Measurements from ENCODE around the gene PANK4.

PANK4 gene

DNA sequence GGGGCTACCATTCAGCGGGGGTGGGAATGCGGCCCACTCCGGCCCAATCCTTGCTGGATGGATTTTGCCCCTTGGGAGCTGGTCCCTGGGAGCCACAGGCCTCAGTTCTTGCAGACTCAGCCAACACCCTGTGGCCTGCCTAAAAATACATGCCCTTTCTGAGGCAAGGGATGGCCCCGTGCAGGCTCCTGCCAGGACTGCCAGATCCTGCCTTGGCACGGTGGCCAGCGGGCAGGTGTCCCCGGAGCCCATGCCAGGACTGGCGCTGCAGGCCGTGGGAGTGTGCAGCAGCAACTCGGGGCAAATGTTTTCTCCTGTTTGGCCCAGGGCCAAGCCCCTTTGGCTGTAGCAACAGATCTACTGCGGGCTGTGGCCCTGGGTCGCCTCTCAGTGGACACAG, 1.6 kb upstream of the PANK4 start:
- DNase-seq, result no peak

DNA sequence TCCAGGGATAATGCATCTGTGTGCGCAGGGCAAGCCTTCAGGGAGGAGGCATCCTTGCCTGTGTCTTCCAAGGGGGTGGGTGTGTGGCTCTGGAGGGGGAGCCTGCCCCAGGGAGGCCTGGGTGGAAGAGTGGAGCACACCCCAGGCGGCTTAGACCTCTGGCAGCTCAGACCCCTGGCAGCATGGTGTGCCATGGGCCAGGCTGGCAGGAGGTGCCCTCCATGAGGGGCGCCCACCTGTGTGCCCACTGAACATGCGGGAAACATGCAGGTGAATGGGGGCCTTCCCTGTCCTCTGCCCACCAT, 1.1 kb upstream of the PANK4 start:
- no peak for DNase-seq

GRCh38 chr1:2526824-2527555, 594 bp upstream of the PANK4 start:
- peak; percentile 60 for DNase-seq

DNA sequence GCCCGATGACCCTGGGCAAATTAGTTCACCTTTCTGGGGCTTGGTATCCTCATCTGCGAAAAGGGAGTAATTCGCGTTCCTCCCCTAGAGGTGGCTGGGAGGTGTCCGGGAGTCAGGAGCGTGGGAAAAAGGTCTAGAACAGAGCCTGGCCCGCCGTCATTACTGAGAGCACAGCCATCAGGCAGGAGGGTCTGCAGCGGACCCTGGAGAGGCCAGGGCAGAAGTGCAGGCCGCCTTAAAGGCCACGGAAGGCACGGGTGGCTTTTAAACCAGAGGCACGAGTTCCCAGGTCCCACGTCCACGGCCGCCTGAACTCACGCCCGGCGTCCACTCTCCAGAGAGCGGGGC, 850 bp downstream of the PANK4 start:
- DNase-seq, result no peak

- DNase-seq, result no peak
These were observed 2.3 kb downstream of the PANK4 start for GRCh38 chr1:2523891-2524609.

DNA sequence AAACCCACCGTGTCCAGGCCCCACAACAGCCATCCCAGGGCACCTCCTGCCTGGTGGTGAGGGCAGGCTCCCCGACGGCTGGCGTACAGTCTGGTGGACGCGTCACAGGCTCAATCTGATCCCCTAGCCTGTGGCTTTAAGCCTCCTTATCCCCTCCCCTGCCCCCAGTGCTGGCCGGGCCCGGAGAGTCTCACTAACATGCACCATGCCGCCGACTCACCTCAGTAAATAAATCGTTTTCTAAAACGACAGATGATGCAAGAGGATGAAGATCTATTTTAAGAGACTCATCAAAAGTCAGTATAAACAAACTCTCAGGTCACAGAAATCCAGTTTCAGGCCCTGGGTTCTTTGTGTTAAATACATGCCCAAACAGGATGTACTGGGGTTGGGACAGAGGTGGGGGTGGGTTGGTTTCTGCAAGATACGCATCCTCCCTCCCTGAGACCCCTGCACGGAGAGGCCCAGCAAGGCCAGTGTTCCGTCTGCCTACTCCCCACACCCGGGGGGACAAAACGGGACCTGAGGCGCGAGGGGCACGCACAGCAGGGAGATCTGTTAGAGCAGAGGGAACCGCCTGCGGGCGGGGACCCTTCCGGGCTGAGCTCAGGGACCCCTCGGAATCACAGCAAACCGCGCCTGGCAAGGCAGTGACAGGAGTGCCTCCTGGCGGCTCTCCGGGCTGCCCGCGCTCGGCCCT, 3.1 kb downstream of the PANK4 start:
- no peak for DNase-seq

GRCh38 chr1:2522230-2522629, 4.2 kb downstream of the PANK4 start:
- DNase-seq, result no peak

DNA sequence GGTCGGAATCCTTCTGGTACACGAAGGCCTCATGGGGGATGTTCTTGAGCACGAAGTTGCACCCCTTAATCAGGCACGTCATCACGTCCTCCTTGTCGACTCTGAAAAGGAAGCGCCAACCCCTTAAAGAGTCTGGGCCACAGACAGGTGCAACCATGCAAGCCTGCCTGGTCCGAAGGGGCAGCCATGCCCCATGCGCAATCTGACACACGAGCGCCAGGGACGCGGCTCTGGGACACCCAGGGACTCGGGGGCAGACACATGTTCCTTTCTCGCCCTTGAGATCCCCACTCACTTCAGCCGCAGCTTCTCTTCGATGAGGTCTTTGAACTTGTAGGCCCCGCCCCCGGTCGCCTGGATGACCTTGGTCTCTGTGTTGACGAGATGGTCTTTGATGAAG, 5.6 kb downstream of the PANK4 start:
- DNase-seq, result no peak

GRCh38 chr1:2520206-2520605, 6.2 kb downstream of the PANK4 start:
- no peak for DNase-seq

DNA sequence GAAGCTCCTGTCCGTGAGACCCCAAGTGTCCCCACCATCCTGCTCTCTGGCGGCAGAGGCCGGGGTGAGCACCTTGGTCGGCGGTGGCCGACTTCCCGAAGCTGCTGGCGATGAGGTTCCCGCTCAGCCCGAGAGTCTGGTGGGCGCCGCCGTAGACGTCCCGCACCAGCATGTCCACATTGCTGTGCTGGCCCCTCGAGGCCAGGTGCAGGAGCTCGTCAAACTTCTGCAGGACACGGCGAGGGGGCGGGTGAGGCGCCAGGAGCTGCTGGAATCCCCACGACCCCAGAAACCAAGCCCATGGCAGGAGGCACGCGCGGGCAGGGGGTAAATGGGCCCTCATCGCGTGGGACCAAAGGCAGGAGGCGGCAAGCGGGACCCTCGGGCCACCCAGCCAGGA, 6.7 kb downstream of the PANK4 start:
- DNase-seq, result no peak

DNA sequence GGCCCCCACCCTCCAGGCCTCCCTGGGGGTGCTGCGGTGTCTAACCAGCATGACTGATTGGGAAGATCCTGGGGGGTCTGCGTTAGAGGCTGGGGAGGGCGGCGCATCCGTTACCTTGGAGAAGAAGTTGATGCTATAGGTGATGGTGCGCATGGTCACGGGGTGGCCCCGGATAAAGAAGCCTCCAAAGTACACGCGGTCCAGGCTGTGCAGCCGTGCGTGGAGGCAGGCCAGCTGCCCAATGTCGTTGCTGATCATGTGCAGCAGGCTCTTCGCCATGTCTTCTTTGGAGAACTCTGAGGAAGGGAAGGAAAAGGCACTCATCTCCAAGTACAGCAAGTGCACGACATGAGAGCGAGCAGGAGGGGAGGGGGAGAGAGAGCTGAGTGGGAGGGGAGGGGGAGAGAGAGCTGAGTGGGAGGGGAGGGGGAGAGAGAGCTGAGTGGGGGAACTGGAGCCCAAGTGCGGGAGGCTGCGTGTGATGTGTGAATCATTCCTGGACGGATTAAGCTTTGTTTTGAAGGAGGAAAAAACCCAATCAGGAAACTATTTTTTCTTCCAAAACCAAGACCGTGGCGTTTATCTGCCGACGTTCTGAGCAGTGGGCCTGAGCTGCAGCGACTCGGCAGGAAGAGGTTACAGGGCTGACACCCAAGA, 7.2 kb downstream of the PANK4 start:
- DNase-seq, result no peak

DNA sequence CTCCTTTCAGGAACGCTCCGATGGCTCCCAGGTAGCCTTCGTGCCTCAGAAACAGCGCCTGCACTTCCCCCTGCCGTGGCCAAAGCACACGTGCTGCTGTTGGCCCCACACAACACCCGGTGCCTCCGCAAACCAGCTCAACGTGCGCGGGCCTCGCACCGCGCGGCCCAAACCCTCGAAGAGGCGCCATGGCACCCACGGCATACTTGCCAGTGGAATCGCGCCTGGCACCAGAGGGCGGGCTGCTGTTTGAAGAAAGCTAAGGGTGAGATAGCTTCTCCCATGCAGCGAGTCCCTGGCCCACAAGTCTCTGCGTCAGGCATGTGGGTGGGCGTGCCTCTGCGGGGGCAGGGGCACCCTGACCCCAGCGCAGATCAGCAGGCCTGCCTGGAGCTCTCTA, 7.9 kb downstream of the PANK4 start:
- DNase-seq, result no peak

GRCh38 chr1:2517966-2518365, 8.4 kb downstream of the PANK4 start:
- DNase-seq, result no peak

- DNase-seq, result no peak
These were observed 9.4 kb downstream of the PANK4 start for GRCh38 chr1:2516946-2517345.

DNA sequence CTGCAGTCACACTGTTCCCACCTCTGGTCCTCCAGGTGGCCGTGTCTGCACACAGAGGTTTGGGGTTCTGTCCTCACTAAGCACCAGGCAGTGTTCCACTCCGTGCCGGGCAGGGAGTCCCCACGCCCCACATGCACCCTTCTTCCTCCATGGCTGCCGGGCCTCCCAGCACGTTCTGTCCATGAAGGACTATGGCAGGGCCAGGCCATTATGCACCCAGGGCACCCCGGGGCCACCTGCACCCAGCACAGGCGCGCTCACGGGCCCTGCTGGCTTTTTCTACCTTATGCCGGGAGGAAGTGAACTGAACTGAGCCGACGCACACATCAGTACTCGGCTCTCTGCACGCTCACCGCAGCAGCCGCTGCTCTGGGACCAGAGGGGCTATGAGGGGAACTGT, 10.3 kb downstream of the PANK4 start:
- DNase-seq, result no peak

DNA sequence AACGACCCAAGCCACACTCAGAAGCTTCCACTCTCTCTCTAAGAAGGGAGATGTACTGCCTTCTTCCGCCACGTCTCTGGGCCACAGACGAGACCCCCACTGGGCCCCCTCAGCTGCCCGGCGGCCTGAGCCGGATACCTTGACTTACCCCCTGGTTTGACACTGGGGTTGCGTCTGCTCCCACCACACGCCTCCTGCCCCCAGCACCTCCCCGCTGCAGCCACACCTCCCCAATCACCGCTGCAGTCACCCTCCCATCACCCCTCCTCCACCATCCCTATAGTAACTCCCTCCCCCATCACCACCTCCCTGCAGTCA, 10.7 kb downstream of the PANK4 start:
- no peak for DNase-seq

- no peak for DNase-seq
These were observed 11.3 kb downstream of the PANK4 start for GRCh38 chr1:2514863-2515762.

- no peak for DNase-seq
These were observed 12.3 kb downstream of the PANK4 start for GRCh38 chr1:2513939-2514652.

- DNase-seq, result no peak
These were observed 13.5 kb downstream of the PANK4 start for GRCh38 chr1:2512862-2513421.

- DNase-seq, result no peak
These were observed 15.8 kb downstream of the PANK4 start for GRCh38 chr1:2510366-2511155.

- no peak for DNase-seq
These were observed 16.8 kb downstream of the PANK4 start for GRCh38 chr1:2509589-2509988.

Data from NCI-H69 (cell line).